AG09309 (cell line): ENCODE data around the gene HSPA4L.

Experiments
- DNase-seq: peaks from one replicate; pipeline ENCODE4 v3.0.0-alpha.2; 2010; ENCODE audit warnings: low read depth
- H3K4me3 ChIP-seq: 2 replicates; pipeline ENCODE4 v1.5.1; 2011; ENCODE audit warnings: mild to moderate bottlenecking, low read depth, low read length, moderate library complexity; ENCODE audit not compliant: control insufficient read depth
- TF ChIP-seq, protein P1 (sequence below): IDR thresholded peaks from 2 replicates; pipeline ENCODE4 v1.5.1; 2011; ENCODE audit warnings: mild to moderate bottlenecking, low read depth, low read length, inconsistent platforms; ENCODE audit not compliant: insufficient read depth, control insufficient read depth; ENCODE audit errors: missing control alignments

The HSPA4L gene

DNA sequence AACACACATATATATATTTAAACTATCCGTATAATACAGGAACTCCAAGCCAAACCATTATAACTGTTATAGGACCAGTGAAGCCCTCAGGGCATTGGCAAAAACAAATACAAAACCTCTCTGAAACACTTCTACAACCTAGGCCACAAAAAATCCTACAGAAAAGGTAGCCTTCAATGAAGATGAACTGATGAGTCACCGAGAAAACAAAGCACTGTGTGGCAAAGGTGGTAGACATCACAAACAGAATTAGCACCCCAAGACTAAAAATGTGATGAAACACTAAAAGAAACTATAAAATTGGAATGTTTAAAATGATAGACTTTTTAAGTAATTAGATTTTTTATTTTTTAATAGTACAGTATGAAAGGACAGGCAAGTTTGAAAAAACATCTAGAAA, 5.5 kb upstream of the HSPA4L start:
- no peak for DNase-seq
- H3K4me3 ChIP-seq = no peak overlapping the region
- TF ChIP-seq, protein P1, sequence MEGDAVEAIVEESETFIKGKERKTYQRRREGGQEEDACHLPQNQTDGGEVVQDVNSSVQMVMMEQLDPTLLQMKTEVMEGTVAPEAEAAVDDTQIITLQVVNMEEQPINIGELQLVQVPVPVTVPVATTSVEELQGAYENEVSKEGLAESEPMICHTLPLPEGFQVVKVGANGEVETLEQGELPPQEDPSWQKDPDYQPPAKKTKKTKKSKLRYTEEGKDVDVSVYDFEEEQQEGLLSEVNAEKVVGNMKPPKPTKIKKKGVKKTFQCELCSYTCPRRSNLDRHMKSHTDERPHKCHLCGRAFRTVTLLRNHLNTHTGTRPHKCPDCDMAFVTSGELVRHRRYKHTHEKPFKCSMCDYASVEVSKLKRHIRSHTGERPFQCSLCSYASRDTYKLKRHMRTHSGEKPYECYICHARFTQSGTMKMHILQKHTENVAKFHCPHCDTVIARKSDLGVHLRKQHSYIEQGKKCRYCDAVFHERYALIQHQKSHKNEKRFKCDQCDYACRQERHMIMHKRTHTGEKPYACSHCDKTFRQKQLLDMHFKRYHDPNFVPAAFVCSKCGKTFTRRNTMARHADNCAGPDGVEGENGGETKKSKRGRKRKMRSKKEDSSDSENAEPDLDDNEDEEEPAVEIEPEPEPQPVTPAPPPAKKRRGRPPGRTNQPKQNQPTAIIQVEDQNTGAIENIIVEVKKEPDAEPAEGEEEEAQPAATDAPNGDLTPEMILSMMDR = no peak

GRCh38 chr4:127777487-127777886, 4.6 kb upstream of the HSPA4L start:
- no peak for DNase-seq
- H3K4me3 ChIP-seq = no peak overlapping the region
- TF ChIP-seq, protein P1 = no peak

- no peak for DNase-seq
- TF ChIP-seq, protein P1 = no peak
- no peak overlapping the region for H3K4me3 ChIP-seq
Measured at GRCh38 chr4:127778102-127778501, 4.0 kb upstream of the HSPA4L start.

DNA sequence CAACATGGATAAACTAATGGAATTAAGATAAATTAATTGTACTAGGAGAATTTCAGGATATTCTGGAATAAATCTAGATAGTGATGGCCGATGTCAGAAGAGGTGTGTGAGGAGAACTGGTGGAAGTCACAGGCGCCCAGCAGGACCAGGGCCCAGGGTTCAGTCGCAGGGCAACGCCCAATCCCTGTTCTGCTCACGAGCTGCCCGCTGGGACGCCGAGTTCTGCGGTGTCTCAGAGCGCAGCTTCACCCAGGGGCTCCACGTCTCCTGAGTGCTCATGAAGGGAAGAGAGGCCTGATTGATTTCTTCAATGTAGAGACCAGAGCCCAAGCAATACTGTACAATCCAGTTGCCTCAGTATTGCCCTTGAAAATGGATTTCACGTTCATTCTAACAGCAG, 1.5 kb upstream of the HSPA4L start:
- TF ChIP-seq, protein P1 = no peak
- no peak for DNase-seq
- no peak overlapping the region for H3K4me3 ChIP-seq

DNA sequence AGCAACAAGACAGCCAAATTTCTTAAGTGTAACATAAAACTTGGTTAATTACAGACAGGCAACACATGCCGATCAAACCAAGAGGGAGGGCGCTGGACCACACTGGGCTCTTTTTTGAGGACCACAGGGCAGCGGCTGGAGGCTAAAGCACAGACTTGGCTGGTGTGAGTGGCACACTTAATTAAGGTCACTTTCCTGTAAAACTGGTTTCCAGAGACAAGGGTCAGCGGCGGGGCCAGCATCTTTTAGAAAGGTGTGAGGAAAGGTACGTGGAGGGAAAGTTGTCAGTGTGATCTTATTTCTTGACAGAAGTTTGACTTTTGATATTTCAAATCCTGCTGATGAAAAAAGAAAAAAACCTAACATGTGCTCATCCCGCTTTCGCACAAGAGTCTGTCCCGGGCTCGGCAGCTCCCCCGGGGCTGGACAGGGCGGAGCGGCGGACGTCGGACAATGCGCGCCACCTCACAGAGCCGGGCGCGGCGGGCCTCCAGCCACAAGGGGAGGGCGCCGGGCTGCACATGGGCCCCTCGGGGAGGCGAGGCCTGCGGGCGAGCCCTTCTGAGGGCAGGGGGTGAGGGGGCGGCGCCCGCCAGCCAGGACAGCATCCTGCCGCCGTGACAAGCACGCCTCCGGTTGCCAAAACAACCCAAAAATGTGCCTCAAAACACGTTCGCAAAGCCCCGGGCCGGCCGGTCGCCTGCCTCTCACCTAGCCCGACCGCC, 660 bp upstream of the HSPA4L start:
- H3K4me3 ChIP-seq = peak overlapping the region; percentile 83
- TF ChIP-seq, protein P1 = no peak
- DNase-seq = no peak

- DNase-seq = peak; percentile 18
- peak overlapping the region; percentile 83 for H3K4me3 ChIP-seq
Measured at GRCh38 chr4:127782025-127782274, 172 bp upstream of the HSPA4L start.

More at GRCh38 chr4:127782025-127782274, 172 bp upstream of the HSPA4L start:
- TF ChIP-seq, protein P1 = no peak
